GM21825 (cell line): ENCODE data around the gene ENOX1.
A peak's percentile ranks its signal among the peaks of the same experiment; 100 is the strongest.

Experiments used
- ATAC-seq: cut with Tn5 transposase; IDR thresholded peaks from one replicate; pipeline ENCODE4 v1.9.1; 2021; ENCODE audit warnings: mild to moderate bottlenecking, moderate library complexity; ENCODE audit not compliant: unreplicated experiment

The ENOX1 gene

DNA sequence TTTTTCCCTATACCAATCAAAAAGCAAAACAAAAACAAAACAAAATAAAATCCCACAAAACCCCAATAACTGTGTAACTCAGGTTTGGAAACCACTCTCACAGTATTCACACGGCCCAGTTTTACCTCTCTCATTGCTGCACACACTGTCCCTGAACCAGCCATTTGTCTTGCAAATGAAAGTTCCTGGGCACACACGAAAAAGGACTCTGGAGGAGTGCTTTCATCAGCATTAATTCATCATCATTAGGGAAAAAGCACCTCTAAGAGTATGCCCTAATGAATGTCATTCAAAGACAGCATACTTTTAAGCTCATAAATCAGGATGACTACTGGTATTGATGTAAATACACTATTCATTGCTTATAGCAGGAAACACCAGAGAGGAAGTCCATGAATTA, 457.1 kb downstream of the ENOX1 start:
- no peak for ATAC-seq

DNA sequence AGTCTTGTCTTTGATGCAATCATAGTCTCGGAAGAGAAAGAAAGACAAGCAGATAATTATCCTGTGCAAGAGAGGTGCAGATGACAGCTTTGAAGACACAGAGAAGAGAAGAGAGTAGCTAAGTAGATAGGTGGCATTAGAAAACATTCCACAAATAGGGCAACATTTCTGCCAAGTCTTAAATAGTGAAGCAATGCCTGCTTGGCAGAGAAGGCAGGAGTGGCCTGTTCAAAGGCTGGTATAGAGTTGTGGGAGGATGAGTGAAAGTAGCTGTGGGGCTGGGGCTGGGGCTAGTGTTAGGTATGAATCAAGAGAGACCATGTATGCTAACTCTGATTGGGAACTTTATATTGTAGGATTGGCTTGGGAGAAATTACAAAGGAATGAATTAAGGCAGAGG, 457.9 kb downstream of the ENOX1 start:
- ATAC-seq = no peak

DNA sequence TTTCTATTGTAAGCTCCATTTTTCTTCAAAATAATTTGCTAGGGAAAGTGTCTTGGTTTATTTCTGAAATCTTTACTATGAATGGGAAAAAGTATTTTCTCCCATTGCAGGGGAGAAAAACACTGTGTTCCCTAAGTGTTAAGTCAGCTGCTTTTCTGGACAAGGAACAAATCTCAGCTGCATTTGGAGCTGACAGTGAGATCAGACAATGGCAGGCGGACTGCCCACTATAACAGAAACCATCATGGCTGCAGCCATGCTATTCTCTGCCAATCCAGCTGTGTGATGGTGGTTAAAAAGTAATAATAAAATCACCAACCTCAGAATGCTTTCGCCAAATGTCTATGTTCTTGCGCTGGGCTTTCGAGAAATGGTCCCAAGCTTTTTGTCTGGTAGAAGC, 460.7 kb downstream of the ENOX1 start:
- no peak for ATAC-seq

DNA sequence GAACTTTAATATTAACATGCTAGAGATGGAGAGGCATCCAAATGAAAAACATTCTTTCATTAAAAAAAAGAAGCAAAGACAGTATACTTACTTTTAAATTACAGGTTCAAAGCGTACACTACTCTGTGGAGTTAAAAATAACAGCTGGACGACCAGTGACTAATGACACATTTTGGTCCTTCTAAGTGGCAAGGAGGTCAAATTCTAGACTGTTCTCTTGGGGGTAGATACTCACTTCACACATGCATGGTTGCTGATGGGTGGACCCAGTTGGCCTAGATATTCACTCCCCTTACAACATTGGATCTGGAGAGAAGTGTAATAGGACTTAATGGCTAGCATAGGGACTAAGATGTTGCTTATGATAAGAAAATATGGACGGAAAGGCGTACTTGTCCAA, 461.1 kb downstream of the ENOX1 start:
- ATAC-seq = no peak

DNA sequence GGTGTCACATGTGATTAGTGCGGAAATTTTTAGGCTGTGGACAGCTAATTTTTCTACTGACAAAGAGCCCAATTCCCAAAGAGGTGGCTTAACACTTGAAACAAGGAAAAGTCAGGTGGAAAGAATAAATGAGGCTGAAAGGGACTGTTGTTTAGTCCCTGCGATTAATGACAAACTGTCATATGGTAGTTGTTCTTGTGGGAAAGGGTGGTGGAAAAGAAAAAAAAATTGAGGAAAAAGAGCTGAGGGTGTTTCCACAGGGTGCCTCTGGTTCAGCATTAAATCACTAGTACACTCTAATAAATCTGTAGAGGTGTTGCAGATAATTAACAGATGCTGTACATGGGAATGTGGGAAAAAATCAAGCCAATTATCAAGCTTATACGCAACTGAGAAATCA, 462.6 kb downstream of the ENOX1 start:
- ATAC-seq = no peak

DNA sequence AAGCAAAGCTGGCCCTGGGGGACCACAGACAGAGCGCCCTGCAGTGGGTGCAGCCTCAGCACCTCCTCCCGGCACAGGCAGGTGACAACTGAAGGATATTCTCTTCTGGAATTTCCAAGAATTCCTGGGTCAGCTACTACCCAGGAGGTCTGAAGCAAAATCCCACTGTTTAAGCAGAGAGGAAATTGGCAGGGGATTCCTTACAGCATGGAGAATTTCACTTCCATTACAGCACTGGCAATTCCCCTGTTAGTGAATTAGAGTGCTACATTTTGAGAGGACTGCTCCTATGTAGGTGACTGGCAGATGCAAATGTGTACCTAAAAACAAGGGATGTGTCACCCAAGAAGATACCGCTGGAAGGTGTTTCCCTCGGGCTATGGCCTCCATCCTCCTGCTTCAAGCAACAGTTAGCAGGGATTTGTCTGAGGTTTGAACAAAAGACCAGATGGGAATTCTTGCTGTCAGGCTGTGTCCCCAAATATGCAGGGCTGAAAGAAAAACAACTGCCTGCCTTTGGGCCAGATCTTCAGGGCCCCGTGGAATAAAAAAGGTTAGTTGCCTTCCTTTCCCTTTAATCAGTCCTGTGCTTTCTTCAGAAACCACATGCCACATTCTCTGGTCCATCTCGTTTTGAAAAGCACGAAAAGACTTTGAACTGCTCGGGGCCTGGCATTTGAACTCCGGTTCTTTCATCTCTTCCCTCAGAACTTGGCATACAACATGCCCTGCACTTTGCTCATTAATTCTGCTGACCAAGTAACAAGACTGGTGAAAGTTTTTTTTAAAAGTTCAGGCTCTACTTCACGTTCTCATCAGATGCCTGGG, 466.9 kb downstream of the ENOX1 start:
- no peak for ATAC-seq

DNA sequence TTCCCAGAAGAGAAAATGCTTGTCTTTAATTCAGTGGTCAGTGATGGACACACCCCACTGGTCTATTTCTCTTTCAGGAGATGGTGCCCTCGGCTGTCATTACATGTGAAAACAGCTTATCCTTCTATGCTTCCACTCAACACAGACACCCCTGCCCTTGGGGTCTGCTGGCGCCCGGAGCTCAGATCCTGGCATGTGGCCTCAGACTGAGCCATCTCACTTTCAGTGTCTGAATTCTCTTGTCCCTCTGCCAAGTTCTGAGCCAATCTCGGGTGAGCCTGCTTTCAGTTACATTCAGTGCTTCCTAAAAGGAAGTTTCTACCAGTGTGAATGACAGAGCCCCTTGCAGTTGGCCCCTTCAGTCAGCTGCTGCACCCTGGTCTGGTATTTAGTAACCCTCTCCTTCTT, 469.8 kb downstream of the ENOX1 start:
- no peak for ATAC-seq

DNA sequence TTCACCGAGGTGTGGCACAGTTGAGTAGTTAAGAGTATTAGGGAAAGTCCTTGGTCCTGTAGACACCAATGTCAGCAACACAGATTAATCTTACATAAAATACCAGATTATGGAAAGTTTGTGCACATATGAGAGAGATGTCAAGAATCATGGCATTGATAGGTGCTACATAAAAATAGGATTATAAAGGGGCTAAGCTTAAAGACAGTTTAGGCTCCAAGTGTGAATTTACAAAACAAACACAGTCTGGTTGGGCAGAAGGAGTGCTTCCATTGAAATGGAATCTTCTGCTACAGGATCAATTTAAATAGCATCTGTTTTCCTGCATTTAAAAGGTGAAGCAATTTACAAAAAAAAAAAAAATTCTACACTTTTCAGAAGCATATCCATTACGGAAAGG, 470.5 kb downstream of the ENOX1 start:
- ATAC-seq = no peak

DNA sequence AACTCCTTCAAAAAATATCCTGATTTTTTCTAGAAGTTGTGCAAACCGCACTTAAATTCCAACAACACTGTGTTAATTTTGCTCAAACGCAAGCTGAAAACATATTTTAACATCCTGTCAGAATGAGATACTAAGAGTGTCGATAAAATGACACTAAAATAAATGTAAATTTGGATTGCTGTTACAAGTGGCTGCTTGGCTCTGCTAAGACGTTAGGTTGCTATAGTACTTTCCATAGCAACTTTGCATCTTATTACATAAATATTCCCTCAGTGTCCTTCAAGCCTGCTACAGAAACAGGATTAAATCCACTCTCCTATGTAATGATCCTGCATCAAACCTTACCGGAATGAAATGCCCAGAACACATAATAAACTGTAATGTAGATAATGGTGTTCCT, 471.2 kb downstream of the ENOX1 start:
- ATAC-seq = no peak

DNA sequence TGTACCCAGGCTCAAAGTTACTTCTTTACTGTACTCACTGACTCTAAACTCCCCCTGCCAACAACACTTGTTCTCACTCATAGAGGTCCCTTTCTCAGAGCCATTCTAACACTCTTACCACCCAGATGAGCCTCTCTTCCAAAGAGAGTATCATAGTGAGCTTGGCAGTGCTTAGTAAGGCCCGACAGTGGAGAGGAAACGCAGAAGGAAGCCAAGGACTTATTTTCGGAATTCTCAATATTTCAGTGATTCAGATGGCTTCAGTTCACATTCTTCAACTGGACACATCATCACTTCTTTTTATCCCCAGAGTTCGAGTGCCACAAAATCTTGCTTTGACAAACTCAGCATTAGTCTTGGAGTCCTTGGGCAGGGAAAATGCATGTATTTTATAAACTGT, 477.5 kb downstream of the ENOX1 start:
- ATAC-seq = no peak

DNA sequence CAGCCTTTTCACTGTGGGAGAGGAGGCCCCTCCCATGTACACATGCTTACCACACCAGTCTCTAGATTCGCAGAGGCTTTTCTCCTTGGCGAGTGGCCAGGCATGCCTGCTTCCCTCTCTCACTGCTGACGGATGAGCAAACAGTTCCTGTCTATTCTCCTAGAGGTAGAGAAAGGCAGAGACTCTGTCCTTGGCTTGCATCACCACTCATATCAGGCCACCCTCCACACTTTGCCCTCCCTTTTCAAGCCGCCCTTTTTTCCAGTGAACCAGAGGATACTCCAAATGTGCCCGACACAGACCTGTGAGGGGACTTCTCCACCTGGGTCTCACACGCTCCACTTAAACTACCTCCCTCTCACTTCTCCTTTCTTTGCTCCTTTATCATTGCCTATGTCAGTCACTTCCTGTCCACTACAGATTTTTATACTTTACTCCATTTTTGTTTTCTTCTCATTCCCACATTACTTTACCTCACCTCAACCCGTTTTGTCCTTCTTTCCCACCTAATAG, 478.8 kb downstream of the ENOX1 start:
- ATAC-seq = peak; percentile 65

DNA sequence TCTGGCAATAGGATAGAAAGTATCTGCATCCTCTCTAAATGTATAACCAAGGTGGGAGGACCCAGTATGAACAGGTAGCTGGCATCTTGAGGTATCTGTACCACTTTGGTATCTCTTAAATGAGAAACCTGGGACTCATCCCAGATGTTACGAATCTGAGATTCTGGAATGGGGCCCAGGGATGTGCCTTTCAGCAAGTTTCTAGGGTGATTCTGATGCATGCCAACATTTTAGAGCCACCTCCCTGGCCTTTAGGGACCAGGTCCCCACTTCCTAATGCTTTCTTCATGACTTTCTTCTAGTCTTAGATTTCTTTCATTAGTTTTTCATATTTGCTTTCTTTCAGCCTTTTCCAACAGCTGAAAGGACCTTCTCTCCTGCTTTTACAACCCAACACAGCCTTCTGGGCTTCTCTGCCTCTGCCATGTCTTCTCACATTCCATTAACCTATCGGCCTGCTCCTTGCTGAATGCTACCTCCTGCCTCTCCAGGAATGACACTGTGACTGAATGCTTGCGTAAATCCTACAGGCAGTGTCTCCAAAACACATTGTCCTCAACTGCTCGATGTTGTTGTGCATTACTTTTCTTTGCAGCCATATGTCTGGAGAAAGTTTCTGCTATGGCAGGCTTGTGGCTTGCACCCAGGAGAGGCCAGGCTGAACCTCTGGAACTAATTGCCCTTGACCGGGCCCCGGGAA, 479.4 kb downstream of the ENOX1 start:
- no peak for ATAC-seq

DNA sequence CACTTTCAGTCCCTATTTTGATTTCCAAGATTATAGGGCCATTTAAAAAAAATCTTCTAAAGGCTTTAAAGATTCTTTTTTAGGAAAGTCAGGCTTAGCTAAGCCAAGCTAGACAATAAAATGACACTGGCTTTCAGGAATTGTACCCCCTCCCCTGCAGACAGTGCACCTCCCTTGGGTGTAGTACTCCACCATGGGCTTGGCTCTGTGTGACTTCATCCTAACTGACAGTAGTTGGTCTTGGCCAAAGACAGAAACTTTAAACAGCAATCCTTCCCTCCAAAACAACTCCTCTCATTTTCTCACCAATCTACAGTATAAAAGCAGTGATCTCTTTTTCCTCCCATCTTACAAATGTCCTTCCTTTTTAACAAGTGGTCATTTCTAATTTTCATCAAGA, 480.4 kb downstream of the ENOX1 start:
- no peak for ATAC-seq

DNA sequence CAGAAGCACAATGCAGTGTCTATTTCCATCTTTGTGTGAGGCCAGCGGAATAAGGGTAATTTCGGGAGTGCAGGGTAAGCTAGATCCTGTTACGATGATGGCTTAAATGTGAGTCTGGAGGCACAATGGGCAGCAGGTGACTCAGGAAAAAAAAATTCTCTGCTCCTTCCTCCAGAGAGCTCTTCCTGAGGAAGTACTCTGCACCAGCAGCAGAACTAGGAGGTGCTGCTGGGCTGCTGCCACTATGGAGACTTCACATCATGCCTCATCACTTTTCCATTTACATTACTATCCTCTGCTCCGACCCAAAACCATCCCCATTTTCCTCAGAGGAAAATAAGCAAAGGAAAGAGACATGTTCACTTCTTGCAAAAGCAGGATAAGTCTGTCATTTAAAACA, 481.4 kb downstream of the ENOX1 start:
- ATAC-seq = no peak

DNA sequence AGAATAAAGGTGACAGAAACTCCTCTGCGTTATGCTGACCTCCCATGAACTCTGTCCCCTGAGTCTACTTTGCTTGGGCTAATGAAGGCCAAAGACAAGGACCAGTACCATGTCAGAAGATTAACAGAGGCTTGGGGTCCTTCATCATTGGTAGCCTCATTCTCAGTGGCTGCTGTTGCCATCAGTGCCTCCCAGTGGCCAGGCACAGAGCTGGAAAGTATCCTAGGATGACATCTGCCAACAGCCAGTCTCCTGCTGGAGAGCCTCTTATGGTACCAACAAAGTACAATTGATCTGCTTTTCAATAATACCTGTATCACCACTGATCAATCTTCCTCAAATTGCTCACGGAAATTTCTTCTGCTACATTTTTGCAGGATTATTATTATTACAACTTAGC, 481.8 kb downstream of the ENOX1 start:
- no peak for ATAC-seq

DNA sequence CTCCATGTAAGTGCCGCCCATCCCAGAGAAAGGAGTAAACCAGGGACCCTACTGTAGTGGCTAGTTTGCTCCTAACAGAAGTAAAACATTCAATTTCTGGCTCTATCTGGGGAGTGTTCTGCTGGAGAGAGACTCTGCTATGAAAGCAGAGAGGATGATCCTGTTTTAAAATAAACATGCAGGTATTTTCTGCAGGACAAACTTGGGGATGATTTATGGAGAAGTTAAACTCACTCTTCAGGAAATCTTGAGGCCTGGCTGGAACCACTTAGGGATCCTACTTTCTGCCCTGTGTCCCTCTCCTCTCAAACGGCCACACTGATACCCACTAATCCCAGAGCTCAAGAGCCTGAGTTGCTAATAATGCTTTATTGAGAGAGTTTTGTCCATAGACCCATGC, 482.3 kb downstream of the ENOX1 start:
- no peak for ATAC-seq

DNA sequence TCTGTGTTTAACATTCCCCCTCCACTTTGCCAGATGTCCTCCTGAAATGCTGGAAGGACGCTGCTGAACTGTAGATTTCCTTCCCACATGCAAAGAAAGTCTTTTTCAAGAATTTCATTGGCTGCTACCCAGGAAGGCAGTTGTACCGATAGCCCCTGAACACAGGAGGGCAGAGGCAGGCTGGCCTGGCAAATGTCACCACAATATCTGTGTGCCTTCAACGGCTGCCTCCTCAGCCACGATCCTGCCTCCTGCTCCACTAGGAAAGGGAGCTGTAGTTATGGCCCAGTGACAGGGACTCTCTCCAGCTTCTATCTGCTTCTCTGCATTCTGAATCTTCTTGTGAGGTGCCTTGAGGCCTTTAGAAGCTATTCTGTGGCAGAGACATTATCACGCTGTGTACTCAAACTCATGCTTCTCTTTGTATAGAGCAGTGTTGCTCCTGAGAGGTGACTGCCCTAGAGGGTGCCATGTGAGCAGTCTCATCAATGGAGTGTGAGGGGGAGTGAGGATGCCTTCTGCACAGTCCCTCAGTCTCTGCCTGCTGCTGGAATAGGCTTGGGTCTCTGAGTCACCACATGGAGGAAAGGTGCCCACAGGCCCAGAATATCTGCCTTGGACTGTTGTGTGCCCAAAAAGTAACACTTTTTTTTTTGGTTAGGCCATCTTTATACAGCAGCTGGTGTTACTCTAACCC, 483.6 kb downstream of the ENOX1 start:
- ATAC-seq = peak; percentile 53

DNA sequence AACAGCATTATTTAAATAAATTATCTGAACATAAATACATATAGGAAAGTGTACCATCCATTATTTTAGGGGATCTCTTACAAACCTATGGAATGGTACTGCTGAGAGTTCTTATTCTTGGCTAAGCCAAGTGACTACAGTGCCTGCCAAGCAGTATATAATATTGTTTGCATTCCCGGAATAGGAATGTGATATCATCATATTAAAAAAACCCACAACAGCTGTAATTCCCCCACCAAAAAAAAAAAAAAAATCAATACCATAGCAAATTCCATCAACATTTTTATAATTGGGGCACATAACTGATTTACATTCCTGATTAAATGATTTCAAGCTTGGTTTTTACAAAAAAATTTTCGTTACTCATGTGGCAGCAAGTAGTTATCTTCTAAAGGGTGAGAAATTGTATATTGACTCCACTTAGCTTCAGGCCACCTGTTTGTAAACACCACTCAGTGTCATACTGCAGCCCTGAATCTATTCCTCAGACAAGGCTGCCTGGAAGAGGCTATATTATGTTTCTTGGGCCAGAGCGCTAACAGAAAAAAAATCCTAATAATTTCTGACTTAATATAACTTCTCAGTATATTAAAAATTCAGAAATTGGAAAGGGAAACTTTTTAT, 485.3 kb downstream of the ENOX1 start:
- no peak for ATAC-seq

DNA sequence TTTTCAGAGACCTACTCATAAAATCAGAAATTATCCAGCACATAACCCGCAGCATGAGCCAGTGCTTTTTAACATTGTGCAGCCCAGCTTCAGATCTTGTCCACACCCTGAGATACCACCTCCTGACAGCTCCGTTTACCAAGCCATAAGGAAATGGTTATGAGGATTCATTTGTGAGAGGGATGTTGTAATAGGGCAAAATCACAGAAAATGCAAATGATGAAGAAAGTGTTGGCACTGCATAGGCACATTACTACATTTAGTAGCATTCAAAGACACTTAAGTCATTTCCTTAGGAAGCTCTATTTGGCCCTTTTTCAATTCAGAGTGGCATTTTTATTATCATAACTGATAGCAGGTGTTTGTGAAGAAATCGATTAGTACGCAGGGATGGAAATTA, 485.9 kb downstream of the ENOX1 start:
- ATAC-seq = no peak

DNA sequence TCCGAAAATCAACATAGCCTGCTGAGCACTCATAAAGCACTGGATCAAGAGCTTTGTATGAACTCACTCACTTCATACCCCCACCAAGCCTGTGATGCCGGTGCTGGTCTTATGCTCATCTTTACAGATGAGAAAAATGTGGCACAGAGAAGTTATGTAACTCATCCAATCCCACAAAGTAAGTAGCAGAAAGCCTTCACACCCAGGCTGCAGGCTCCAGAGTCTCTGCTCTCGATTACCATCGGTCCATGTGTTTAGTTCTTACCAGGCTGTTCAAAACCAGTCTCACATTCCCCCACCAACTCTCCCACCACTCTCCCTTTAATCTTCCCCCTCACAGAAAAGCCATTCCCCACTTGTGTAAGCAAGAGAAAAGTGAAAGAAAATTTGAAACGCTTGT, 487.4 kb downstream of the ENOX1 start:
- ATAC-seq = no peak

DNA sequence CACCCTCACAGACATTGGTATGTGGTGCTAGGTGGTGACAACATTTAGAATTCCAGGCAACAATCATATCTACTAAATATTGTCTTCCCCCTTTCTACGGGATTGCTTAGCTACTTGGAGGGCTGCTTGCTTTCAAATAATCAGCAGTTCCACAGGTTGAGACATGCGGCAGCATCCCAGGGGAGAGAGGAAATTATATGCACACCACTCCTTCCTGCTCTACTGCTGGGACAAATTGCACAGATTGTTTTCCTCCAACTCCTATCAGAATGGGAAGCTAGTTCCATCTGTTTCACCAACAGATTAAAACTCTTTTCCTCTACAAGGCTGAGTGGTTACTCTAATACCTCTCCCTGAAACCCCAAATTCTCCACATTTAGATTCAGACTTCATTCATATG, 488.0 kb downstream of the ENOX1 start:
- ATAC-seq = no peak
